Measurements from ENCODE around the gene TYMP. TPM values are rescaled to one million over a fixed set of nuclear protein-coding genes. Genes with fewer than 3 reads are reported as not detected.

The TYMP gene
- total RNA-seq, 1 donor from 2014 or later: 151 TPM

GRCh38 chr22:50576806-50577696, 47.2 kb upstream of the TYMP start:
- peaks cover 11% of the 10 kb centered on the region for H3K4me1 ChIP-seq
- peaks cover 4% of the 10 kb centered on the region for H3K36me3 ChIP-seq
- H3K27ac ChIP-seq: no peak overlapping the region
- DNase-seq (no peak), ATAC-seq (no peak)
- no peak overlapping the region for H3K4me3 ChIP-seq
- no peaks in the 10 kb centered on the region for H3K9me3 ChIP-seq
- no peaks in the 10 kb centered on the region for H3K27me3 ChIP-seq (ENCODE audit: low read depth)
- no peak for TF ChIP-seq CTCF (IDR thresholded peaks at IDR 0.05)
- intact Hi-C loops (cut with DNase I): no loop called here

DNA sequence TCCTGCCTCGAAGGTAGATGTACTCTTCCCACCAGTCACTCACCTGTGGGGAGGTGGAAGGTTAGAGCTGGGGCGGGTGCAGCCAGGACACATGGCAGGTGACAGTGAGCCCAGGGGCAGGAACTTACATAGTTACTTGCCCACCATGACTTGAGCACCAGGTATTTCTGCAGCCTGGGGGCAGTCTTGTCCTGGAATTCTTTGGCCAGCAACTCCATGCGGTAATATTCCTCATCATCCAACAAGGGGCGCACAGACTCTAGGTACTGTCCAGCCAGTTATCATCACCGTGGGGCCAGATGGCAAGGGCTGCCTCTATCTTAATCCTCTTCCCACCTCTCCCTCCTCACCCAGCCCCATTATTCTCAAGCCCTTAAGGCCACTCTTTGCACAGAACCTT, 46.3 kb upstream of the TYMP start:
- ATAC-seq (no peak), DNase-seq (no peak)
- intact Hi-C loops (cut with DNase I): no loop called here
- no peaks in the 10 kb centered on the region for H3K27me3 ChIP-seq (ENCODE audit: low read depth)
- H3K27ac ChIP-seq: no peak overlapping the region
- peak; percentile 17 for TF ChIP-seq CTCF (IDR thresholded peaks at IDR 0.05)
- H3K36me3 ChIP-seq: peaks cover 4% of the 10 kb centered on the region
- H3K4me1 ChIP-seq: peaks cover 2% of the 10 kb centered on the region
- H3K9me3 ChIP-seq: no peaks in the 10 kb centered on the region
- H3K4me3 ChIP-seq: no peak overlapping the region

- DNase-seq: no peak
- no peaks in the 10 kb centered on the region for H3K27me3 ChIP-seq (ENCODE audit: low read depth)
- intact Hi-C loops (cut with DNase I): no loop called here
- no peak overlapping the region for H3K27ac ChIP-seq
- H3K9me3 ChIP-seq: no peaks in the 10 kb centered on the region
- TF ChIP-seq CTCF (IDR thresholded peaks at IDR 0.05): no peak
- no peaks in the 10 kb centered on the region for H3K4me1 ChIP-seq
- H3K36me3 ChIP-seq: peaks cover 9% of the 10 kb centered on the region
- no peak overlapping the region for H3K4me3 ChIP-seq
- no peak for ATAC-seq
These were observed 45.7 kb upstream of the TYMP start for GRCh38 chr22:50575426-50575941.

DNA sequence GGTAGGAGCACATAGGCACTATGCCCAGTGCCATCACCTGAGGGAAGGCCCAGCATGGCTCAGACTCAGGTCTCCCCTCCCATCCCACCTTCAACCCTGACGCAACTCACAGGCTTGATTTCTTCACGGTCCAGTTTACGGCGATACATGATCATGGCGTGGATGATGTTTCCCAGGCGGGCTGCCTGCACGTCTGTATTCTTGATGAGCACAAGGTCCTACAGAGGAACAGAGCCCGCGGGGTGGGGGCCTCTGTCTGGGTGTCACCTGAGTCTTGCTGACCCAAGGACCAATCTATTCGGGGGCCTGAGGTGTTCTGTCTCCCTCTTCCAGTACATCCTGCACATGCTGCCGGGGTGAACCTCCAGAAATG, 44.6 kb upstream of the TYMP start:
- no peak overlapping the region for H3K27ac ChIP-seq
- no peaks in the 10 kb centered on the region for H3K9me3 ChIP-seq
- no peaks in the 10 kb centered on the region for H3K4me1 ChIP-seq
- no peak for ATAC-seq
- no peak for TF ChIP-seq CTCF (IDR thresholded peaks at IDR 0.05)
- H3K27me3 ChIP-seq (ENCODE audit: low read depth): no peaks in the 10 kb centered on the region
- intact Hi-C loops (cut with DNase I): no loop called here
- H3K4me3 ChIP-seq: no peak overlapping the region
- H3K36me3 ChIP-seq: peaks cover 5% of the 10 kb centered on the region
- DNase-seq: peak; percentile 35

- intact Hi-C loops (cut with DNase I): no loop called here
These were observed 43.9 kb upstream of the TYMP start for GRCh38 chr22:50573491-50574382.

More at GRCh38 chr22:50573491-50574382, 43.9 kb upstream of the TYMP start:
- no peak for ATAC-seq
- Histone ChIP-seq H3K27me3 (ENCODE audit: low read depth) (no peaks in the 10 kb centered on the region), H3K27ac (no peak overlapping the region), H3K4me1 (no peaks in the 10 kb centered on the region), H3K9me3 (no peaks in the 10 kb centered on the region), H3K4me3 (no peak overlapping the region), H3K36me3 (peaks cover 5% of the 10 kb centered on the region)
- peak; percentile 32 for DNase-seq
- no peak for TF ChIP-seq CTCF (IDR thresholded peaks at IDR 0.05)

Data from lower lobe of right lung (tissue), 2 donors.